ENCODE data around the gene SH3PXD2A. TPM values are rescaled to one million over a fixed set of nuclear protein-coding genes. Genes with fewer than 3 reads are reported as not detected.

SH3PXD2A gene
- total and polyA plus RNA-seq, 12 donors, result 6.9 to 44.9 (median 34.4) TPM

DNA sequence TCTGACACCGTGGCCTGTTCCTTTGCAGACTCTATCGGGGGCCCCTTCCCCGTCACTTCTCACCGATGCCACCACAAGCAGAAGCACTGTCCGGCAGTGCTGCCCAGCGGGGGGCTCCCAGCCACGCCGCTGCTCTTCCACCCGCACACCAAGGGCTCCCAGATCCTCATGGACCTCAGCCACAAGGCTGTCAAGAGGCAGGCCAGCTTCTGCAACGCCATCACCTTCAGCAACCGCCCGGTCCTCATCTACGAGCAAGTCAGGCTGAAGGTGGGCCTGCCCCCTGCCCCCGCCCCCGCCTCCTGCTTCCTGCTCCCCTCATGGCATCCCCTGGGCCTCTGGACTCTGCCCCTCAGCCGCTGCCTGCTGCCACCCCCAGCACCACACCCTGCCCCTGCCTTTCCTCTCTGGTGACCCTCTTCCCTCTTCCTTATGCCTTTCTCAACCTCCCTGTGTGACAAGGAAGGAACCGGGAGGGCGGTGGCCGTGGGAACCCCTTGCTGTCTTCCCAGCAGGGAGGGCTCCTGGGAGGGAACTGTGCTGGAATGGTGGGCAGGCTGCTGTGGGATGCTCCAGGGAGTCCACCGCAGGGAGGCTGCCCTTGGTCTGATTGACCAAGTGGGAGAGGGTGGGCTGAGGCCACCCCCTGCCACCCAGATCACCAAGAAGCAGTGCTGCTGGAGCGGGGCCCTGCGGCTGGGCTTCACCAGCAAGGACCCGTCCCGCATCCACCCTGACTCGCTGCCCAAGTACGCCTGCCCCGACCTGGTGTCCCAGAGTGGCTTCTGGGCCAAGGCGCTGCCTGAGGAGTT is 284.3 kb downstream of the SH3PXD2A start:
- H3K4me3 ChIP-seq, result no peak overlapping the region
- 87 to 88% methylated on average over 28 of the region's 28 CpGs for whole genome bisulfite sequencing, 2 donors
- TF ChIP-seq CTCF (IDR thresholded peaks at IDR 0.05), result no peak
- H3K27me3 ChIP-seq, result peaks cover 0 to 7% (median 0%) of the 10 kb centered on the region in 7 donors
- intact Hi-C loops (cut with DNase I), result no loop called here
- ATAC-seq, result peak in 2 of 8 donors; percentile 21 to 29
- DNase-seq, result no peak
- H3K36me3 ChIP-seq, result no peaks in the 10 kb centered on the region
- no peaks in the 10 kb centered on the region for H3K9me3 ChIP-seq
- H3K4me1 ChIP-seq, result no peaks in the 10 kb centered on the region
- H3K27ac ChIP-seq, result no peak overlapping the region

- intact Hi-C loops (cut with DNase I), result loop anchor here in 1 of 10 donors (10.0 kb wide), 1 partner anchor 145 kb away; no protein-coding TSS in a partner anchor
- Histone ChIP-seq H3K27ac (no peak overlapping the region), H3K27me3 (peaks cover 0 to 7% (median 0%) of the 10 kb centered on the region in 7 donors), H3K9me3 (no peaks in the 10 kb centered on the region), H3K36me3 (no peaks in the 10 kb centered on the region), H3K4me1 (no peaks in the 10 kb centered on the region), H3K4me3 (no peak overlapping the region)
- TF ChIP-seq CTCF (IDR thresholded peaks at IDR 0.05), result no peak
- DNase-seq (no peak), ATAC-seq (no peak)
- 70 to 74% methylated on average over 5 of the region's 5 CpGs for WGBS, 2 donors
Observed at GRCh38 chr10:103569896-103570295, 285.5 kb downstream of the SH3PXD2A start.

- no peak overlapping the region for H3K4me3 ChIP-seq
- H3K27me3 ChIP-seq, result peaks cover 0 to 13% (median 0%) of the 10 kb centered on the region in 7 donors
- intact Hi-C loops (cut with DNase I), result loop anchor here in 1 of 10 donors (10.0 kb wide), 1 partner anchor 144 kb away; no protein-coding TSS in a partner anchor
- DNase-seq (no peak), ATAC-seq (no peak)
- H3K27ac ChIP-seq, result no peak overlapping the region
- no peaks in the 10 kb centered on the region for H3K4me1 ChIP-seq
- no peaks in the 10 kb centered on the region for H3K9me3 ChIP-seq
- no peak for TF ChIP-seq CTCF (IDR thresholded peaks at IDR 0.05)
- 90 to 93% methylated on average over 5 of the region's 5 CpGs for WGBS, 2 donors
- H3K36me3 ChIP-seq, result no peaks in the 10 kb centered on the region
Observed at GRCh38 chr10:103568505-103568904, 286.9 kb downstream of the SH3PXD2A start.

GRCh38 chr10:103566536-103566935 is 288.8 kb downstream of the SH3PXD2A start:
- Histone ChIP-seq H3K36me3 (no peaks in the 10 kb centered on the region), H3K27ac (no peak overlapping the region), H3K4me1 (no peaks in the 10 kb centered on the region), H3K4me3 (no peak overlapping the region), H3K9me3 (no peaks in the 10 kb centered on the region), H3K27me3 (peaks cover 0 to 6% (median 0%) of the 10 kb centered on the region in 7 donors)
- 50 to 58% methylated on average over 3 of the region's 3 CpGs for WGBS, 2 donors
- DNase-seq (no peak), ATAC-seq (no peak)
- TF ChIP-seq CTCF (IDR thresholded peaks at IDR 0.05), result no peak
- intact Hi-C loops (cut with DNase I), result loop anchor here in 1 of 10 donors (10.0 kb wide), 1 partner anchor 142 kb away; no protein-coding TSS in a partner anchor

Measured in heart right ventricle (tissue), 16 donors.